Effector memory CD8-positive, alpha-beta T cell (primary cell): ENCODE results near the gene EDAR.

ENCODE experiments used
- ATAC-seq: fragments of 150-1000 bp; cut with Tn5 transposase; replicated peaks from 2 replicates; pipeline ENCODE4 v1.10.0; 2021; ENCODE audit warnings: mild to moderate bottlenecking, moderate library complexity
- DNase-seq, 3 experiments: peaks; one replicate each; pipeline ENCODE4 v3.0.0; 2021
- H3K27ac Mint-ChIP-seq, 2 donors: one replicate each; pipeline ENCODE4 v1.8.0; 2022; ENCODE audit warnings: mild to moderate bottlenecking in 2 of 2, mixed read lengths in 2 of 2, moderate library complexity in 2 of 2
- H3K27me3 Mint-ChIP-seq, 2 donors: one replicate each; pipeline ENCODE4 v1.8.0; 2022; ENCODE audit warnings: mixed read lengths in 2 of 2
- H3K36me3 Mint-ChIP-seq: one replicate; pipeline ENCODE4 v1.8.0; 2022; ENCODE audit warnings: mild to moderate bottlenecking, moderate library complexity, mixed read lengths; ENCODE audit not compliant: insufficient read depth
- H3K4me1 Mint-ChIP-seq, 2 donors: one replicate each; pipeline ENCODE4 v1.8.0; 2022; ENCODE audit warnings: low read depth in 2 of 2, mixed read lengths in 2 of 2
- H3K4me3 Mint-ChIP-seq, 2 donors: one replicate each; pipeline ENCODE4 v1.8.0; 2022; ENCODE audit warnings: mild to moderate bottlenecking in 2 of 2, mixed read lengths in 2 of 2, moderate library complexity in 2 of 2
- H3K9me3 Mint-ChIP-seq, 2 donors: one replicate each; pipeline ENCODE4 v1.8.0; 2022; ENCODE audit warnings: mixed read lengths in 2 of 2

EDAR gene

GRCh38 chr2:108938077-108938710 is 50.8 kb downstream of the EDAR start:
- Mint-ChIP-seq H3K4me1 (no peaks in the 10 kb centered on the region), H3K36me3 (no peaks in the 10 kb centered on the region), H3K9me3 (no peaks in the 10 kb centered on the region), H3K27me3 (peaks cover 0 to 13% of the 10 kb centered on the region in 2 donors), H3K4me3 (no peak overlapping the region), H3K27ac (no peak overlapping the region)
- DNase-seq, result no peak
- ATAC-seq, result no peak

GRCh38 chr2:108937367-108938017 is 51.5 kb downstream of the EDAR start:
- Mint-ChIP-seq H3K27me3 (peaks cover 0 to 13% of the 10 kb centered on the region in 2 donors), H3K36me3 (no peaks in the 10 kb centered on the region), H3K27ac (no peak overlapping the region)

GRCh38 chr2:108936866-108937265 is 52.2 kb downstream of the EDAR start:
- no peaks in the 10 kb centered on the region for H3K4me1 Mint-ChIP-seq
- no peak overlapping the region for H3K4me3 Mint-ChIP-seq
- no peak for DNase-seq
- no peak overlapping the region for H3K27ac Mint-ChIP-seq
- ATAC-seq, result no peak
- peaks cover 0 to 17% of the 10 kb centered on the region in 2 donors for H3K27me3 Mint-ChIP-seq
- H3K9me3 Mint-ChIP-seq, result no peaks in the 10 kb centered on the region
- no peaks in the 10 kb centered on the region for H3K36me3 Mint-ChIP-seq

More at GRCh38 chr2:108937367-108938017, 51.5 kb downstream of the EDAR start:
- no peak for ATAC-seq
- H3K4me1 Mint-ChIP-seq, result no peaks in the 10 kb centered on the region
- DNase-seq, result no peak
- H3K9me3 Mint-ChIP-seq, result no peaks in the 10 kb centered on the region
- no peak overlapping the region for H3K4me3 Mint-ChIP-seq

- Mint-ChIP-seq H3K4me1 (no peaks in the 10 kb centered on the region), H3K36me3 (peaks cover under 1% of the 10 kb centered on the region), H3K27ac (no peak overlapping the region), H3K27me3 (peaks cover 0 to 23% of the 10 kb centered on the region in 2 donors), H3K9me3 (no peaks in the 10 kb centered on the region), H3K4me3 (no peak overlapping the region)
- no peak for DNase-seq
- ATAC-seq, result no peak
These were observed 52.8 kb downstream of the EDAR start for GRCh38 chr2:108936076-108936864.

GRCh38 chr2:108935271-108935741 is 53.7 kb downstream of the EDAR start:
- no peak for DNase-seq
- no peak for ATAC-seq
- Mint-ChIP-seq H3K4me1 (no peaks in the 10 kb centered on the region), H3K27me3 (peaks cover 0 to 31% of the 10 kb centered on the region in 2 donors), H3K27ac (no peak overlapping the region), H3K9me3 (no peaks in the 10 kb centered on the region), H3K4me3 (no peak overlapping the region), H3K36me3 (peaks cover 4% of the 10 kb centered on the region)

- no peak overlapping the region for H3K27ac Mint-ChIP-seq
These were observed 54.3 kb downstream of the EDAR start for GRCh38 chr2:108934583-108935245.

GRCh38 chr2:108934151-108934550 is 54.9 kb downstream of the EDAR start:
- H3K27me3 Mint-ChIP-seq, result peaks cover 0 to 22% of the 10 kb centered on the region in 2 donors
- no peak overlapping the region for H3K27ac Mint-ChIP-seq
- H3K4me1 Mint-ChIP-seq, result no peaks in the 10 kb centered on the region
- ATAC-seq, result no peak
- H3K4me3 Mint-ChIP-seq, result no peak overlapping the region
- no peak for DNase-seq
- peaks cover 4% of the 10 kb centered on the region for H3K36me3 Mint-ChIP-seq
- no peaks in the 10 kb centered on the region for H3K9me3 Mint-ChIP-seq

More at GRCh38 chr2:108934583-108935245, 54.3 kb downstream of the EDAR start:
- Mint-ChIP-seq H3K9me3 (no peaks in the 10 kb centered on the region), H3K36me3 (peaks cover 4% of the 10 kb centered on the region), H3K4me1 (no peaks in the 10 kb centered on the region), H3K4me3 (no peak overlapping the region), H3K27me3 (peaks cover 0 to 27% of the 10 kb centered on the region in 2 donors)
- ATAC-seq (no peak), DNase-seq (no peak)

GRCh38 chr2:108933691-108934117 is 55.3 kb downstream of the EDAR start:
- Mint-ChIP-seq H3K27me3 (peaks cover 0 to 20% of the 10 kb centered on the region in 2 donors), H3K4me3 (no peak overlapping the region), H3K4me1 (no peaks in the 10 kb centered on the region), H3K36me3 (peaks cover 4% of the 10 kb centered on the region), H3K27ac (no peak overlapping the region), H3K9me3 (no peaks in the 10 kb centered on the region)
- ATAC-seq (no peak), DNase-seq (no peak)

- Mint-ChIP-seq H3K27me3 (peaks cover 0 to 28% of the 10 kb centered on the region in 2 donors), H3K4me1 (peaks cover 3 to 5% of the 10 kb centered on the region in 2 donors), H3K36me3 (peaks cover 4% of the 10 kb centered on the region), H3K27ac (no peak overlapping the region), H3K4me3 (no peak overlapping the region), H3K9me3 (no peaks in the 10 kb centered on the region)
- ATAC-seq (no peak), DNase-seq (no peak)
These were observed 56.2 kb downstream of the EDAR start for GRCh38 chr2:108932736-108933332.

- peaks cover 4% of the 10 kb centered on the region for H3K36me3 Mint-ChIP-seq
- H3K4me3 Mint-ChIP-seq, result no peak overlapping the region
- peak overlapping the region in 1 of 2 donors; percentile 69 for H3K27ac Mint-ChIP-seq
- ATAC-seq (no peak), DNase-seq (no peak)
- H3K9me3 Mint-ChIP-seq, result no peaks in the 10 kb centered on the region
- H3K4me1 Mint-ChIP-seq, result peaks cover 3 to 5% of the 10 kb centered on the region in 2 donors
- peaks cover 0 to 32% of the 10 kb centered on the region in 2 donors for H3K27me3 Mint-ChIP-seq
These were observed 57.6 kb downstream of the EDAR start for GRCh38 chr2:108931372-108931771.

- Mint-ChIP-seq H3K27ac (peak overlapping the region in 1 of 2 donors; percentile 69), H3K4me1 (peaks cover 3 to 5% of the 10 kb centered on the region in 2 donors), H3K9me3 (no peaks in the 10 kb centered on the region), H3K36me3 (peaks cover 4% of the 10 kb centered on the region), H3K27me3 (peaks cover 0 to 32% of the 10 kb centered on the region in 2 donors), H3K4me3 (no peak overlapping the region)
- DNase-seq (no peak), ATAC-seq (no peak)
These were observed 59.1 kb downstream of the EDAR start for GRCh38 chr2:108929807-108930425.

GRCh38 chr2:108928660-108929377 is 60.2 kb downstream of the EDAR start:
- Mint-ChIP-seq H3K27ac (peak overlapping the region in 1 of 2 donors; percentile 1), H3K9me3 (no peaks in the 10 kb centered on the region), H3K27me3 (peaks cover 0 to 32% of the 10 kb centered on the region in 2 donors), H3K4me1 (peaks cover 3 to 5% of the 10 kb centered on the region in 2 donors), H3K4me3 (no peak overlapping the region), H3K36me3 (peaks cover 4% of the 10 kb centered on the region)
- DNase-seq (no peak), ATAC-seq (no peak)
